PC-9 (cell line): ENCODE measurements around the gene PFKP. TPM values are rescaled to one million over a fixed set of nuclear protein-coding genes. Genes with fewer than 3 reads are reported as not detected.

Experiments used
- BruUV-seq: library from RNA; stranded (reverse); fragments of 400-500 nt; replicated peaks from 2 replicates; lab custom pipeline; 2021; lab: Mats Ljungman, UMichigan
- CTCF ChIA-PET: fragments of 300-600 bp; sonication (Branson Sonifier 250); formaldehyde crosslinking; loops from one replicate; lab custom pipeline; 2022; ENCODE audit warnings: antibody characterized with exemption; lab: Charles Lee
- POLR2A ChIA-PET: fragments of 300-600 bp; sonication (Branson Sonifier 250); formaldehyde crosslinking; loops from one replicate; lab custom pipeline; 2022; ENCODE audit warnings: antibody characterized with exemption; ENCODE audit not compliant: unreplicated experiment; lab: Charles Lee
- DNase-seq, 2 experiments: peaks; one replicate each; pipeline versions ENCODE4 v3.0.0 to v3.0.0-alpha.2; 2015 to 2022; ENCODE audit warnings: mixed read lengths in 1 of 2
- H2AFZ ChIP-seq: fragments of 200-600 bp; sonication (generic); 2 replicates; pipeline ENCODE4 v1.8.1; 2017; ENCODE audit warnings: antibody characterized with exemption
- H3F3A ChIP-seq: fragments of 200-600 bp; sonication (generic); 2 replicates; pipeline ENCODE4 v1.8.1; 2017; ENCODE audit warnings: antibody characterized with exemption, mild to moderate bottlenecking, low read depth; ENCODE audit not compliant: insufficient read depth
- H3K27ac ChIP-seq: fragments of 200-600 bp; sonication (generic); 2 replicates; pipeline ENCODE4 v1.6.1; 2016; ENCODE audit warnings: mixed run types
- H3K27me3 ChIP-seq: fragments of 200-600 bp; sonication (generic); 2 replicates; pipeline ENCODE4 v1.6.1; 2016; ENCODE audit warnings: low read depth, mixed run types; ENCODE audit not compliant: insufficient read depth
- H3K36me3 ChIP-seq: fragments of 200-600 bp; sonication (generic); 2 replicates; pipeline ENCODE4 v1.6.1; 2016; ENCODE audit warnings: low read depth, mixed run types
- H3K4me1 ChIP-seq: fragments of 200-600 bp; sonication (generic); replicated peaks from 2 replicates; pipeline ENCODE4 v1.6.1; 2016; ENCODE audit warnings: mixed run types; ENCODE audit not compliant: insufficient read depth
- H3K4me2 ChIP-seq: fragments of 200-600 bp; sonication (generic); 2 replicates; pipeline ENCODE4 v1.6.1; 2017; ENCODE audit warnings: mixed run types
- H3K4me3 ChIP-seq: fragments of 200-600 bp; sonication (generic); 2 replicates; pipeline ENCODE4 v1.6.1; 2016; ENCODE audit warnings: mixed run types
- H3K79me2 ChIP-seq: fragments of 200-600 bp; sonication (generic); 2 replicates; pipeline ENCODE4 v1.6.1; 2017; ENCODE audit warnings: low read depth, mixed run types
- H3K9me2 ChIP-seq: fragments of 200-600 bp; sonication (generic); 2 replicates; pipeline ENCODE4 v1.8.1; 2017; ENCODE audit warnings: mild to moderate bottlenecking; ENCODE audit not compliant: insufficient read depth
- H3K9me3 ChIP-seq: fragments of 200-600 bp; sonication (generic); 2 replicates; pipeline ENCODE4 v1.8.1; 2016; ENCODE audit warnings: low read depth; ENCODE audit not compliant: insufficient read depth
- H4K20me1 ChIP-seq: fragments of 200-600 bp; sonication (generic); 2 replicates; pipeline ENCODE4 v1.8.1; 2017; ENCODE audit not compliant: insufficient read depth
- CTCF ChIP-seq: fragments of 200-600 bp; sonication (generic); conservative IDR thresholded peaks from 2 replicates; pipeline ENCODE4 v1.6.1; 2017; ENCODE audit warnings: mixed run types, antibody characterized with exemption, mild to moderate bottlenecking, moderate library complexity
- EZH2 ChIP-seq: fragments of 200-600 bp; sonication (generic); IDR thresholded peaks from 2 replicates; pipeline ENCODE4 v1.8.0; 2017; ENCODE audit warnings: antibody characterized with exemption, low read depth
- intact Hi-C: fragments of 100-400 bp; cut with micrococcal nuclease; formaldehyde crosslinking; loops from one replicate; pipeline ENCODE4 v1.10.0; 2022; ENCODE audit not compliant: unreplicated experiment
- total RNA-seq: library from RNA; stranded (reverse); gene quantifications from 2 replicates; pipeline ENCODE4 v1.2.3, GENCODE V29; 2021

The PFKP gene
- total RNA-seq, 1 experiment from 2014 or later = 234 TPM

- Histone ChIP-seq H4K20me1 (no peaks in the 10 kb centered on the region), H3K4me2 (no peak overlapping the region), H3K4me3 (no peak overlapping the region), H3K9me2 (no peaks in the 10 kb centered on the region), H2AFZ (no peak overlapping the region), H3K4me1 (no peaks in the 10 kb centered on the region), H3K9me3 (no peaks in the 10 kb centered on the region), H3K27ac (no peak overlapping the region), H3K79me2 (no peaks in the 10 kb centered on the region), H3F3A (no peaks in the 10 kb centered on the region), H3K27me3 (peaks cover 97% of the 10 kb centered on the region), H3K36me3 (no peaks in the 10 kb centered on the region)
- BruUV-seq = no TSS peak
- TF ChIP-seq CTCF (no peak), EZH2 (no peak)
- intact Hi-C loops = no loop called here
- CTCF ChIA-PET = no interaction called here
- POLR2A ChIA-PET = no interaction called here
- DNase-seq = no peak
Measured at GRCh38 chr10:3025026-3025683, 42.2 kb upstream of the PFKP start.

GRCh38 chr10:3027866-3028265, 39.5 kb upstream of the PFKP start:
- TF ChIP-seq CTCF = no peak
- TF ChIP-seq EZH2 = no peak
- DNase-seq = no peak
- H3K4me1 ChIP-seq = no peaks in the 10 kb centered on the region
- H4K20me1 ChIP-seq = no peaks in the 10 kb centered on the region
- no peak overlapping the region for H3K4me3 ChIP-seq
- H3K27me3 ChIP-seq = peaks cover 93% of the 10 kb centered on the region
- no TSS peak for BruUV-seq
- POLR2A ChIA-PET = no interaction called here
- no peaks in the 10 kb centered on the region for H3K79me2 ChIP-seq
- no peaks in the 10 kb centered on the region for H3K9me2 ChIP-seq
- no peaks in the 10 kb centered on the region for H3K36me3 ChIP-seq
- no peaks in the 10 kb centered on the region for H3K9me3 ChIP-seq
- intact Hi-C loops = no loop called here
- H3K27ac ChIP-seq = no peak overlapping the region
- H3F3A ChIP-seq = no peaks in the 10 kb centered on the region
- H3K4me2 ChIP-seq = no peak overlapping the region
- no peak overlapping the region for H2AFZ ChIP-seq
- CTCF ChIA-PET = no interaction called here

GRCh38 chr10:3028441-3028840, 38.9 kb upstream of the PFKP start:
- Histone ChIP-seq H3K79me2 (no peaks in the 10 kb centered on the region), H2AFZ (no peak overlapping the region), H3K9me2 (no peaks in the 10 kb centered on the region), H4K20me1 (no peaks in the 10 kb centered on the region), H3K27ac (no peak overlapping the region), H3K4me3 (no peak overlapping the region), H3K27me3 (peaks cover 93% of the 10 kb centered on the region), H3K36me3 (no peaks in the 10 kb centered on the region), H3K9me3 (no peaks in the 10 kb centered on the region), H3K4me1 (no peaks in the 10 kb centered on the region), H3F3A (no peaks in the 10 kb centered on the region), H3K4me2 (no peak overlapping the region)
- no TSS peak for BruUV-seq
- ChIA-PET POLR2A (no interaction called here), CTCF (no interaction called here)
- no peak for DNase-seq
- no peak for TF ChIP-seq CTCF
- no peak for TF ChIP-seq EZH2
- intact Hi-C loops = no loop called here
